Measurements from ENCODE around the gene SDK2.

The SDK2 gene

GRCh38 chr17:73415782-73416181, 228.5 kb downstream of the SDK2 start:
- TF ChIP-seq REST (IDR thresholded peaks at IDR 0.05; ENCODE audit: insufficient read depth in 1 of 2, low read depth in 2 of 2, low read length in 2 of 2) (no peak), TAF1 (IDR thresholded peaks at IDR 0.05; ENCODE audit: borderline replicate concordance, insufficient read depth, low read length) (no peak), SIN3A (IDR thresholded peaks at IDR 0.05; ENCODE audit: borderline replicate concordance, insufficient read depth, low read length) (no peak), FOXP2 (optimal IDR thresholded peaks at IDR 0.05; ENCODE audit: borderline replicate concordance, extremely low read depth, extremely low read length, insufficient read depth) (no peak), POLR2AphosphoS5 (IDR thresholded peaks at IDR 0.05; ENCODE audit: low read depth, low read length) (no peak)

GRCh38 chr17:73414171-73414955, 229.9 kb downstream of the SDK2 start:
- TF ChIP-seq POLR2AphosphoS5 (IDR thresholded peaks at IDR 0.05; ENCODE audit: low read depth, low read length) (no peak), SIN3A (IDR thresholded peaks at IDR 0.05; ENCODE audit: borderline replicate concordance, insufficient read depth, low read length) (no peak), TAF1 (IDR thresholded peaks at IDR 0.05; ENCODE audit: borderline replicate concordance, insufficient read depth, low read length) (no peak), REST (IDR thresholded peaks at IDR 0.05; ENCODE audit: insufficient read depth in 1 of 2, low read depth in 2 of 2, low read length in 2 of 2) (no peak), FOXP2 (optimal IDR thresholded peaks at IDR 0.05; ENCODE audit: borderline replicate concordance, extremely low read depth, extremely low read length, insufficient read depth) (no peak)

GRCh38 chr17:73412914-73413313, 231.3 kb downstream of the SDK2 start:
- TF ChIP-seq FOXP2 (optimal IDR thresholded peaks at IDR 0.05; ENCODE audit: borderline replicate concordance, extremely low read depth, extremely low read length, insufficient read depth) (no peak), SIN3A (IDR thresholded peaks at IDR 0.05; ENCODE audit: borderline replicate concordance, insufficient read depth, low read length) (no peak), REST (IDR thresholded peaks at IDR 0.05; ENCODE audit: insufficient read depth in 1 of 2, low read depth in 2 of 2, low read length in 2 of 2) (no peak), TAF1 (IDR thresholded peaks at IDR 0.05; ENCODE audit: borderline replicate concordance, insufficient read depth, low read length) (no peak)

- no peak for TF ChIP-seq REST (IDR thresholded peaks at IDR 0.05; ENCODE audit: insufficient read depth in 1 of 2, low read depth in 2 of 2, low read length in 2 of 2)
- TF ChIP-seq FOXP2 (optimal IDR thresholded peaks at IDR 0.05; ENCODE audit: borderline replicate concordance, extremely low read depth, extremely low read length, insufficient read depth), result no peak
- TF ChIP-seq SIN3A (IDR thresholded peaks at IDR 0.05; ENCODE audit: borderline replicate concordance, insufficient read depth, low read length), result no peak
- no peak for TF ChIP-seq POLR2AphosphoS5 (IDR thresholded peaks at IDR 0.05; ENCODE audit: low read depth, low read length)
- TF ChIP-seq TAF1 (IDR thresholded peaks at IDR 0.05; ENCODE audit: borderline replicate concordance, insufficient read depth, low read length), result no peak
Measured at GRCh38 chr17:73411313-73411747, 232.9 kb downstream of the SDK2 start.
